DMS114 treated with DMSO at 0.1 percent for 48 hours (cell line): Measurements from ENCODE around the gene HES6.
"Not testable (repeated sequence)": the region's sequence is repeated elsewhere in the genome, so short reads cannot be mapped to it uniquely, and the experiment has no call there.

Experiments
- DNase-seq: peaks from one replicate; lab custom pipeline; 2025; ENCODE audit not compliant: unreplicated experiment; lab: John Stamatoyannopoulos, UW

Gene HES6

DNA sequence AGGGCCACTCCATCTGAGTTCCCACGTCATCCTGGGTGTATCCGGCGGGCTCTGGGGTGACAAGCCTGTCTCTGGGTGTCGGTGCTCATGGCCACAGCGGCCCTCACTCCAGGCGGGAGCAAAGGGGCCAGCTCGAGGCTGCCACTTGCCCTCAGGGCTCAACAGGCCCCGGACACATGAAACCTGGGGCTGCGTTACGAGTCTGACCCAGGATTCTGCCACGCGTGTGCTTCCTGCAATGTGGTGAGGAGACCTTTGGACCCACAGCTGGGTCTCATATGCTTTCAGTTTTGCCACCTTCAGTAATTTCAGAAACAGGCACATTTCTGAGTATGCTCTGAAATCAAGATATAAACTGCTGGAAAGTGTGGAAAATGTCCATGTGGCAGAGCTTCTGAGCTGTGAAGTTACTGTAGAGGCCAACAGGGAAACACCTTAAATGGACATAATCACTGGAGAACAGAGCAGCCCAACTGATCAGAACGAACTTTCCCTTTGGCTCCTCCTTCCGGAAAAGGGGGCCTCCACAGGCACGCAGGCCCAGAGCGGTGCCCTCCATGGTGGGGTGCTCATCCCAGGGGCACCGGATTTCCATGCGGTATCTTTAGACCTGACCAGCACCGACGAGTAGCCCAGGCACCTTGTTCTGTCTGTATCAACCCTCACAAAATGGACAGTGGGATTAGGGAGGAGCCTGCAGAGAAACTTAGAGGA lies 34.5 kb upstream of the HES6 start:
- DNase-seq = no peak

DNA sequence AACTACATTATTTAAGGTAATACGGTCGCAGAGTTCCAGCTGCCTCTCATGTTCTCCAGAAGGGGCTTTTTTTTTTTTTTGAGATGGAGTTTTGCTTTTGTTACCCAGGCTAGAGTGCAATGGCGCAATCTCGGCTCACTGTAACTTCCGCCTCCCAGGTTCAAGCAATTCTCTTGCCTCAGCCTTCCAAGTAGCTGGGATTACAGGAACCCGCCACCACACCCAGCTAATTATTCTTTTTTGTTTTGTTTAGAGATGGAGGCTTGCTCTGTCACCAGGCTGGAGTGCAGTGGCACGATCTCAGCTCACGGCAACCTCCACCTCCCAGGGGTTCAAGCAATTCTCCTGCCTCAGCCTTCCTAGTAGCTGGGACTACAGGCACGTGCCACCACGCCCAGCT lies 33.6 kb upstream of the HES6 start:
- not testable (repeated sequence) for DNase-seq

DNA sequence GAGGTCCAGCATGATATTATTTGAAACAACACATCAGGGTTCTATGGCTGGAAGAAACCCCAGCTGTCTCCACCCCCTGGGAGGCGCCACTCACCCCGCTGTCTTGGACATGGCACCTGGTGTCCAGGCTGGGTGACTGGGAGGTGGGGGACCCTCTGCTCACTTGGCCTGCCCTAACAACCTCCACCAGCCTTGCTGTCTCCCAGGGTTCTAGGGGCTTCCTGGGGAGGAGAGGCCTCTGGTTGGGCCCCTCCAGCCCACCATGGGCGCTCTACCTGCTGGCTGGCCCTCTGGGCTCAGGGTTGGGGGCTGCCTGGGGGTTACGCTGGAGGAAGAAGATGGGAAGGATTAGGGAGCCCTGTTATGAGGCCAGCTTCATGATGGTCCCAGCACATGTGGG lies 32.3 kb upstream of the HES6 start:
- no peak for DNase-seq

DNA sequence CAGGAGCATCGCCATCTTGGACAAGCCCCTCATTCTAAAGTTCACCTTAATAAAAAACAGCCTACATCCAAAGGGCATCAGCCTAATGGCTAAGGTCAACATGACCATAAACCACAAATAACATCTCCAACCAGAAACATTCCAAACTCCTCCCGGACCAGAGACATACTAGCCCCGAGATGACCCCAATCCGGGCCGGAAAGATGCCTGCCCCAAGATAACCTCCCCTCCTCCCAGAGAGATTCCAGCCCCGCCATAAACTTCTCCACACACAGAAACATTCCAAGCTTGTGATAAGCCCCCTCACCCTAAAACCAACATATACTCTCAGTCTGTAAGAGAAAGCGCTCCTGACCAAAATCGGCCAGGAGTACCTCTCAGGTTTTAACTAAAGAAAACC lies 31.8 kb upstream of the HES6 start:
- not testable (repeated sequence) for DNase-seq

DNA sequence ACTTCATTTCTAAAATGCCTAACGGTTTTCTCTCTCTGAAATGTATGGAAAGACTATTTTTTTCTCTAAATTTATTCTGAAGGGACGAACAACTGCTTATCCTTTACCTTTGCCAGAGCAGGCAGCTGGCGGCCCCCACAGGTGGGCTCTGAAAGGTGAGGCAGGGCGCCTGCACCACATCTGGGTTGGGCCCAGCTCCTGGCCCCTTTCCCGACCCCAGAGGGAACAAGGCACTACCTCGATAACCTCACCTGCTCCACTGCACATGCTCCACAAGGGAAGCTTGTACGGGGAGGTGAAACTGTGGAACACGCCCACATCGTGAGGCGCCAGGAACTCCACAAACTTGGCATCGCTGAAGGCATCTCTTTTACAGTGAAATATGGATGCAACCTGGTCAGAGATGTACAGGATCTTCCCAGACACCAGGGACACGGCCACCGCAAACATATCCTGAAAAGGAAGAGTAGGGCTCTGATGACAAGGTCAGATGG lies 31.3 kb upstream of the HES6 start:
- DNase-seq = no peak

DNA sequence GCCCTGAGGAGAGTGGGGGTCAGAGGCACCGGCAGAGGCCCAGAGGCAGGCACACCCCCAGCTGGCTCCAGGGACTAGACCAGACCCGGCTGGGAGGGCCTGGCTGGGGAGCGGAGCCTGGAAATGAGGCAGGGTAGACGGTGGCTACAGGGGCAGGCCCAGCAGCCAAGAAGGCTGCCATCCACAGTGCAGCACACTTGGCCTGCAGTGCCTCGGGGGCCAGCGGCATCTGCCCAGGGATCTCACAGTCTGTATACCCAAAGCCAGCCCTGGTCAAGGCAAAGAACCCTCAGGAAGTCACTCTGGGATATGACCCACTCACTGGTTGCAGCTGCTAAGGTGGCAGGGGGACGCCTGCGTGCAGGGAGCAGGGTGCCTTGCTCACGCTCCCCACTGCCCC lies 30.8 kb upstream of the HES6 start:
- DNase-seq = no peak

DNA sequence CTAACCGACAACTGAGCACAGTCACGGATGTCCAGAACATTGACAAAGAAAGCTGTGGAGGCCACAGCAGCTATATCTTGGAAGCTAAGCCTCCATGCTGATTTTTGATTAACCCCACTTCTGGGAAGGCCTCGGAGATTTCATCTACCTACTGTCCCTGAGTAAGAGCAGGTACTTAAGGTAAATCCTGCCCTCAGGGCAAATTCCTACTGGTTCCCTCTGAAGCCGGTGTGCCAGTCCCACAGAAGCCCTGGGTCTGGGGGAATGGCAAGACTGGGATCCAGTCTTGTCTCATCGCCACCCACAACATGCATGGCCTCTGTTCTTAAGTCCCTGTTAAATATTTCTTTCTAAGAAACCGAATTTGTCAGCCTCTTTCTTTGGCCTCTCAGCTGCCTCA lies 29.9 kb upstream of the HES6 start:
- no peak for DNase-seq

DNA sequence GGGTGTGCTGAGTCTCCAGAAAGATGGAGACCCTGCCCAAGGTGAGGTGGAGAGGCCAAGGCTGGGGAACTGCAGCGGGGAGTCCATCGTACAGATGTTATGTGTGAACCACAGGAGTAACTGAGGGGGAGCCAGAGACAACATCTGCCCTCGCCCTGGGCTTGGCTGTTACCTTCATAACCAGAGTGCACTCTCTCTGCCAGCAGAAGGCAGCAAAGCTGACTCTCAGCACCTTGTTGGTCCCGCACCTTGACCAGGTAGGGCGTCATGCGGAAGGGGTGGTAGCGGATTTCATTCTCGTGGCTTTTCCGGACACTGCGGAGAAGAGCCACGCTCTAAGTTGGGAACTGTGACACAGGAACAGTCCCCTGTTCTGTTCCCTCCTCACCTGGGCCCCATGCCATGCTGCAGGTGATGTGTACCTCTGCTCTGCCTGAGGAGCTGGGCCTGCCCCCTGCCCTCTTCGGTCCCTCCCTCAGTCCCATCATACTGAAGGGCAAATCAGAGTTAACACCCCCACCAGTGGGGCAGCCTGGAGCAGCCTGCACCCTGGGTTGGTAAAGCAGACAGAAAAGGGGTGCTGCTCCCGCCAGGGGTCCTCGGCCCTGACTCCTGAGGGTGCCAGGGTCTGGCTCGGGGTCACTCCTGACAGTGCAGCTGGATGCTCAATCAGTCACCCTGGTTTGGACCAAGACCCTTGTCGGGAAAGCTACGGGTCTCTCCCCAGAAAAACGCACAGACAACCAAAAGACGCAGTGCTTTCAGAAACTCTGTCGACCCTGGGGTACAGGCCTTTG lies 28.2 kb upstream of the HES6 start:
- no peak for DNase-seq

DNA sequence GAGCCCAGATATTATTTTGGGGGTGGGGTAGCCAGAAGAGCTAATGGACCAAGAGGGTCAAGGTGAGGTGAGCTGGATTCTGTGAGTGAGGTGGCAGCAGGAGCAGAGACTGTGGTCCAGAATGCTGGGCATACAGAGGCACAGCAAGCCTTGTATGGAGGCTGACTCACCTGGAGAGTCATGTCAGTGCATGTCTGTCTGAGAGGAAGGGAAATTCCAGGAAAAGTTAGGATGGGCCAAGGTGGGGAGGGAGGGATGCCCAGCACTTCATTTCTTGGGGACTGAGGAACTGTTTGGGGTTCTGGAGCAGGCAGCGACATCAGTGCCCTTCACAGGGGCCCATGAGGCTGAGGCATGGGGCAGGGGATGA lies 27.5 kb upstream of the HES6 start:
- DNase-seq = no peak

DNA sequence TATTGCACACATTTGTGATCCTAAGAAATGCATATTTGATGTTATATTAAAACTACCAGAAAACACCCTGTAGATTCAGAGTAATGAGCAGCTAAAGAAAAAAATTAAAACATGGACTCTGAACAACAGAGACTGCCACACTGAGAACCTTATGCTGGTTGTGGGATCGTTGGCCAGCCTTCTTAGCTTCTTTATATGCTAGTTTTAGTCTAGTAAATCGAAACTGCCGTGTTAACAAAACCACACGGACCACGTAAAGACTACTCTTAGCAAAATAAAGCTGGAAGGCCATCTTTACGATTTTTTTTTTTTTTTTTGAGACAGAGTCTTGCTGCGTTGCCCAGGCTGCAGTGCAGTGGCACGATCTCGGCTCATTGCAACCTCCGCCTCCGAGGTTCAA lies 25.8 kb upstream of the HES6 start:
- no peak for DNase-seq

DNA sequence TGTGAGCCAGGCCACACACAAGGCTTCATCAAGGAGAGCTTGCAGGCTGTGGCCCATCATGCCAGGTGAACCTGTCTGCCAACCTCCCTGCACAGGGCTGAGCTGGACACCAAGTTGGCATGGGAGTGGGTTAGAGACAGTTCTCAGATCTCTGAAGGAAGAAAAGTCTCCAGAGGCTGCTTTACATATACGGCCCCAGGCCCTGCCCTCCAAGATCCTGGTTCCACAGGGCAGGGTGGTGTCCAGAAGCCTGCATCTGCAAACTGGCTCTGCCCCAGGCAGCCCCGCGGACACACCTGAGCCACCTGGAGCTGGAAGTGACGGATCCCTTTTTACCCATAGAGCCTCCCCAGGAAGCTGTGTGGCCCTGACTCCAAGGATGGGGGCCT lies 24.2 kb upstream of the HES6 start:
- no peak for DNase-seq

DNA sequence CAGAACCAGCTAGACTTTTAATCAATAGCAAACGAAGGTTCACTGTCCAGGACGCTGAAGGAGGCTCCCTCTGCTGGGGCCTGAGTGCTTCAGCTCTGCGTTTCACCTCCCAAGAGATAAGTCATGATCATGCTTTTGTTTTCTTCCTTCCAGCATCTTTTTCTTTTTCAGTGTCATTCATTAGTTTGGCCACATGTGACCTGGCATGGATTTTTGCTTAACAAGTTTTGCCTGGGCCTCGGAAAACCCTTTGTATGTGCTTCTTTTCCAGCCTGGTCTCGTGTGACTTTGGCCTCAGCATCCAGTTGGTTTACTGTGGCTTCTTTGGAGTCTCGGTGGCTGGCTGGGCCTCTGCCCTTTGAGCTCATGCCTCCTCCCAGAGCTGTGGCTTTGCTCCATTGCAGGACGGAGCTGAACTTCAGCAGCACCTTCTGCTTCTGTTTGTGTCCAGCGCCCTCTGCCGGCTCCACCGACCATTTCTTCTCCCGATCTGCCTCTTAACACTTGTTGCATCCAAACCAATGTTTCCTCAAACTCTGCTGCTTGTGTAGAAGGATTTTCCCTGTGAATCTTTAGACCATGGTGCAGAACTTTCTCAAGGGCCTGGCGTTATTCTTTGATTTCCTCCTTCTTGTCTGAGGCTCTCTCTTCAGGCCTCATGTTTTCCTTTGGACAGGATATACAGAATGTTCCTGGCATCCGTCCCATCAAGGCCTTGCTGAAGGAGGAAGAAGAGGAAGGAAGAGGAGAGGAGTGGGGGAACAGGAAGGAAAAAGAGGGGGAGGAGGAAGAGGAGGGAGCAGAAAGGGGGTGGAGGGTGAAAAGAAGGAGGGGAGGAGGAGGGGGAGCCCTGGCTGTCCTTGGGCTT lies 23.6 kb upstream of the HES6 start:
- DNase-seq = peak; percentile 57

DNA sequence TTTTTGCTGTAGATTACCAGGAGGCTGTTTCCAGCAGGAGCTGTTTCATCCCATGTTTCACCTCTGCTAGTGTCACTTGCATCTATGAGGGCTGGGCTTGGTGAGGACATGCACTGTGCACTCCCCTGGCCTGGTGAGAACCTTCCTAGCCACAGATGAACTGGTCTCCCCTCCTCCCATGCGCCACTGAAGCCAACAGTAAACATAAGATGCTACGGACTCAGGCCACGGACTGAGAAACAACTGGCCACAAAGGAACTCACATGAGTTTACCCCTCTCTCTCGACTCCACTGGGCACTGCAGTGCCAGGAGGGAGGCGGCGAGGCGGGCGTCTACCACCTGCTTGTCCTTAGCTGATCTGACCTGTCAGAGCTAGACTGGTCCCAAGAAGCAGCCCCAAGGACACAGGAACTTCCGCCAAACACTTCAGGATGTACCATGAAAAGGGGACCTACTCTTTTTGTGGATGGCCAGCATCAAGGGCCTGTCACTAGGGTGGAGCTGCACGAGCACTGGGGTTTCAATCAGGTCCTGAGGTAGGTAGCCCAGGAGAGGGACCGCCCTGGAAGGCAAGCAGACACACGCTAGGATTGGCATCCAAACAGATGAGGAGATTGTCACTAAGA lies 22.8 kb upstream of the HES6 start:
- no peak for DNase-seq

DNA sequence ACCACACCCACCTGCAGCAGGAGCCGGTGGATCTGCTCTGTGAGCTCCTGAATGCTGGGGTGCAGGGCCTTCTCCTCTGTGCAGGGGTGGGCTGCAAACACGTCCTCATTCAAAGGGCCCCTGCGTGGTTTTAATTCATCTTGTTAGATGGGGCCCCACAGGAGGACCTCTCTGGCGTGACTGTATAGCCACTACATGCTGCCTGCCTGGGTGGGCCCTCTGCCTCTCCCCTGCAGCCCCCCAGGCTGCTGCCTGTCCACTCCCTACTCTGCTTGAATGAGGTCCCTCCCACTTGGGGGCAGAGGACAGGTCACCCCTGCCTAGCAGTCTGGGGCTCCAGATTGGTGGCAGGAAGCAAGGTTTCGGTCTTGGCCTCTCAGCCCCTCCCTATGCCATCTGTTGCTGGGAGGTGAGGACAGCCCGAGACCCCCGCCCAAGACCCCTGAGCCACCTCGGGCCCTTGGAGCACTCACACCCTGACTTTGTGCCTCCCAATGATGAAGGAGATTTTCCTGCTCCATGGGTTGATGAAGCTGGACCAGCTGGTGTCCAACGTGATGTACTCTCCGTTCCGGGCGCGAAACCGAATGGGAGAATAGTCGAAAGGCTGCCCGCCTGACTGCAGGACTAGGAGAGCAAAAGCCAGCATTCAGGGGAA lies 22.0 kb upstream of the HES6 start:
- no peak for DNase-seq

DNA sequence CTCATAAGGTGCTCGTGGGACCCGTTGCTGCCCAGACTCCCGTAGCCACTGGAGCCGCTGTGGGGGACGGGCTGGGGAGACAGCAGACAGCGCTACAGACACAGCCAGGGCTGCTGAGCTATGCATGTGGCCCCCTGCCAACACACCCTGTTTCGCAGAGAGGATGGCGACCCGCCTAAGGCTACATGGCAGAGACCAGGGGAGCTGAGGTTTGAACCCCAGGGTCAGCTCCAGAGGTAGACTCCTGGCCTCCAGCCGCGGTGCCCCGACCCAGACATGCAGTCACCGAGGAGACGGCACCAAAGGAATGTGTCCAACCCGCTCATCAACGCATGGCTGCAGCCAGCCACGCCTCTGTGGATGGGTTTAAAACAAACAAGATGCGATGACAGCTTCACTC lies 21.0 kb upstream of the HES6 start:
- DNase-seq = no peak

DNA sequence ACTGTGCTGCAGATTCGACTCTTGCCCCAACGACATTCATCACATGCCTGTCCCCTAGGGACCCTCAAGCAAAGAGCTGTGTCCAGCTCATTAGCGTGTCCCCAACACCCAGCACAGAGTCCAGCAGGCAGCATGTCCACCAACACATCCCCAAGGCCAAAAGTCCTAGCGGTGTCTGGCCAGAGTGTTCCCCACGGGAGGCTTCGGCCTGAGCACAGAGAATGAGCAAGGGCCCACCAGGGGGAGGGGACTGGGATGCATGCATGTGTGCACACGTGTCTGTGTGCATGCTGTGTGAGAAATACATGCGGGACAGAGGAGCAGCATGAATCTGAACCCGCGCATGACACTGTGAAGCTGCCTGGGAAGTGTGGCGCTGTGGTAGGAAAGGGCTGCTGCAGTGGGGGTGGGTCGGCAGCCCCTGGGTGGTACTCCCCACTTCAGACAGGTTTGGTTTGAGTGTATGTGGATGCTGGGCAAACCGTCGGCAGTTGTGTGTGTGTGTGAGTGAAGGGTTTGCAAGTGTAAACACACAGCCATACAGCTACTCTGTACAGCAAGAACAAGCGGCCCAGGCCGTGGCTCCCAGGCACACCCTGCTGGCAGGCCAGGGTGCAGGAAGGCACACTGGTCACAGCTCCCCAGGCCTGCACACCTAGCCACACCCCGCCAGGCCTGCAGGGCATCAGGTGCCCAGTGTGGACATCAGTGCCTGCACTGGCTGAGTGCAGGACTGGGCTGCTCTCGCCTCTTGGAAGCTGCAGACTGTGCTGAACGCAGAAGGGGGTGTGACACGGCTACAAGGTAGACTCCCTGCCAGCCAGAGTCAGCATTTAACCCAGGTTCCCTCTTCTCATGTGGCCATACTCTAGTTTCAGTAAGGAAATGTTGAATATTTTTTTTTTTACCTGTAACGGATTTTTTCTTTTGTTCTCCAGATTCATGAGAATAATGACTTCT lies 19.5 kb upstream of the HES6 start:
- no peak for DNase-seq

DNA sequence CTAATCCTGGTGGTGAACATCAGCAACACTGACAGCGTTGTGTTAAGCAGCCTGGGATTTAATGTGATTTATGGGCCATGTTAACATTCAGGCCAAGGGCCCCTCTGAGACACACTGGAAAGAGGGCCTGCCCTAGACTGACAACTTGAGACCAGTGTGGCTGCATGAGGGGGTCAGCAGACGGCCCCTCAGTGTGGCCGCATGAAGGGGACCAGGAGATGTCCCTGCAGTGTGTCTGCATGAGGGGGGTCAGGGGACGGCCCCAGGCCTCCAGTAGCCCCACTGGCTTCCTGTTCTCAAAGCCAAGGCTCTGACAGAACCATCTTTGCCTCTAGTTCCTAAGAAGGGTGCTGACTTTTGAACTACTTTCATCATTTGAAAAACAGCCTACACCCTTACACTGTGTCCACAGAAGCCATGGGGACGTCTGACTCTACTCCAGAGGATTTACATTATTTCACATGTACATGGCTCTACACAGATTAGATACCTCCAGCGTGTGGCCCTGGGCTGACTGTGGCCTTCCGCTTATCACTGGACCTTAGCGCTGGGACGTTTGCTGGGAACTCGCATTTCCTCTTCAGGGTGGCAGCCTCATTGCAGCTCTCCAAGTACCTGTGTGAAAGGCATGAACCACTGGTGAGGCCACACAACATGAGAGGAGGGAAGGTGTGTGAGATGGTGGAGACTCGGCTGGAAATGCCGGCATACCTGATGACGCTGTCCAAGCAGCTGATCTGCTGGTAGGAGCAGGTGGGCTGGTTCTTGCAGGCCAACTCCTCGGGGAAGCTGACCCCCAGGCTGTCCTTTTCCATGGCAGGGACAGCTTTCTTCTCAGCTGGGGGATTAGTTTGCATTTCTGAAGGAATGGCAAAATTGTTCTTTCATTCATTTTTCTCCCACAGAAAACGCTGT lies 18.2 kb upstream of the HES6 start:
- DNase-seq = no peak

DNA sequence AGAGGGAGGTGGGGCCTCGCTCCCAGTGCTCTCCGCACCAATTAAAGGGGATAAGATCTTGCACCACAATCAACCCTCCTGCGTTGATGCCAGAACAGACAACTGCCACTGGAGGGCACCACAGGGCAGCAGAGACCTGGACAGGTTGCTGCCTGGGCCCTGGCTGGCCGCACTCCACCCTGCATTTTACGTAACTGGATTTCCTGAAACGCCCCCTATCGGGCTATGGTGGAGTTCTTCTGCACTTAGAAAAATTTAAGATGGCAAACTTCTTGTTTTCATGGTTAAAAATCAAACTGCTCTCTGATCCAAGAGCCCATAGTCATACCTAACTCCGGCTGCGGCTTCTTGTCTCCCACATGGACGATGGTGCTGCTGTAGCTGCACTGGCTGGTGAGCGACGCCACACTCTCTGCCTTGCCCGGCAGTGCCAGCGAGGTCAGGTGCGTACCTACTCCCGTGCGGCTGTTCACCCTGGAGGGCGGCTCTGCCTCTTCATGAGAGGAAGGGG lies 16.8 kb upstream of the HES6 start:
- peak; percentile 56 for DNase-seq
